Lower leg skin (tissue), 3 donors: ENCODE measurements around the gene DOCK1.

ENCODE experiments used
- POLR2A ChIP-seq, 2 donors: fragments of 450-650 bp; IDR thresholded peaks; one replicate each; pipeline ENCODE4 v1.6.1; 2016 to 2017; ENCODE audit warnings: antibody characterized with exemption in 2 of 2, mild to moderate bottlenecking in 1 of 2, moderate library complexity in 1 of 2
- TF ChIP-seq, protein P1 (sequence below), 3 donors: fragments of 450-650 bp; IDR thresholded peaks; one replicate each; pipeline ENCODE4 v1.5.1; 2016; ENCODE audit warnings: antibody characterized with exemption in 3 of 3, mild to moderate bottlenecking in 3 of 3, moderate library complexity in 2 of 3

GRCh38 chr10:127021801-127022200 is 116.6 kb downstream of the DOCK1 start:
- TF ChIP-seq POLR2A (IDR thresholded peaks at IDR 0.05): no peak
- TF ChIP-seq, protein P1, sequence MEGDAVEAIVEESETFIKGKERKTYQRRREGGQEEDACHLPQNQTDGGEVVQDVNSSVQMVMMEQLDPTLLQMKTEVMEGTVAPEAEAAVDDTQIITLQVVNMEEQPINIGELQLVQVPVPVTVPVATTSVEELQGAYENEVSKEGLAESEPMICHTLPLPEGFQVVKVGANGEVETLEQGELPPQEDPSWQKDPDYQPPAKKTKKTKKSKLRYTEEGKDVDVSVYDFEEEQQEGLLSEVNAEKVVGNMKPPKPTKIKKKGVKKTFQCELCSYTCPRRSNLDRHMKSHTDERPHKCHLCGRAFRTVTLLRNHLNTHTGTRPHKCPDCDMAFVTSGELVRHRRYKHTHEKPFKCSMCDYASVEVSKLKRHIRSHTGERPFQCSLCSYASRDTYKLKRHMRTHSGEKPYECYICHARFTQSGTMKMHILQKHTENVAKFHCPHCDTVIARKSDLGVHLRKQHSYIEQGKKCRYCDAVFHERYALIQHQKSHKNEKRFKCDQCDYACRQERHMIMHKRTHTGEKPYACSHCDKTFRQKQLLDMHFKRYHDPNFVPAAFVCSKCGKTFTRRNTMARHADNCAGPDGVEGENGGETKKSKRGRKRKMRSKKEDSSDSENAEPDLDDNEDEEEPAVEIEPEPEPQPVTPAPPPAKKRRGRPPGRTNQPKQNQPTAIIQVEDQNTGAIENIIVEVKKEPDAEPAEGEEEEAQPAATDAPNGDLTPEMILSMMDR (IDR thresholded peaks at IDR 0.05): no peak
